OCI-LY3 (cell line): Measurements from ENCODE around the gene MED13L.

Experiments used
- CTCF ChIP-seq: fragments of 200-600, 300-600 bp; sonication (generic); IDR thresholded peaks from 2 replicates; pipeline ENCODE4 v1.5.1; 2014; ENCODE audit warnings: antibody characterized with exemption, low read length, low read depth
- EZH2phosphoT487 ChIP-seq: fragments of 200-600 bp; shearing (Covaris generic); IDR thresholded peaks from 2 replicates; pipeline ENCODE4 v1.6.1; 2018; ENCODE audit warnings: antibody characterized with exemption, mixed run types, low read depth

- TF ChIP-seq CTCF (no peak), EZH2phosphoT487 (no peak)
Observed at GRCh38 chr12:116070444-116070843, 207.0 kb downstream of the MED13L start.
